ENCODE measurements around the gene IGDCC3. TPM values are rescaled to one million over a fixed set of nuclear protein-coding genes. Genes with fewer than 3 reads are reported as not detected.

The IGDCC3 gene
- total RNA-seq, 1 donor from 2014 or later, result not detected

- intact Hi-C loops (cut with DNase I), result no loop called here
- Histone ChIP-seq H3K36me3 (no peaks in the 10 kb centered on the region), H3K9me3 (no peaks in the 10 kb centered on the region), H3K27me3 (ENCODE audit: low read depth) (no peaks in the 10 kb centered on the region), H3K4me3 (no peak overlapping the region), H3K27ac (no peak overlapping the region), H3K4me1 (peaks cover 5% of the 10 kb centered on the region)
- no peak for ATAC-seq
- DNase-seq, result no peak
- TF ChIP-seq CTCF (IDR thresholded peaks at IDR 0.05), result no peak
Measured at GRCh38 chr15:65329288-65329983, 48.4 kb downstream of the IGDCC3 start.

GRCh38 chr15:65328506-65329287, 49.1 kb downstream of the IGDCC3 start:
- no peak overlapping the region for H3K4me3 ChIP-seq
- no peaks in the 10 kb centered on the region for H3K9me3 ChIP-seq
- no peaks in the 10 kb centered on the region for H3K36me3 ChIP-seq
- DNase-seq (peak; percentile 14), ATAC-seq (no peak)
- H3K27me3 ChIP-seq (ENCODE audit: low read depth), result no peaks in the 10 kb centered on the region
- TF ChIP-seq CTCF (IDR thresholded peaks at IDR 0.05), result no peak
- peaks cover 5% of the 10 kb centered on the region for H3K4me1 ChIP-seq
- no peak overlapping the region for H3K27ac ChIP-seq
- intact Hi-C loops (cut with DNase I), result no loop called here

GRCh38 chr15:65327651-65328393, 50.0 kb downstream of the IGDCC3 start:
- DNase-seq (peak; percentile 26), ATAC-seq (no peak)
- Histone ChIP-seq H3K27me3 (ENCODE audit: low read depth) (peaks cover 4% of the 10 kb centered on the region), H3K36me3 (no peaks in the 10 kb centered on the region), H3K9me3 (no peaks in the 10 kb centered on the region), H3K27ac (no peak overlapping the region), H3K4me1 (peaks cover 5% of the 10 kb centered on the region), H3K4me3 (no peak overlapping the region)
- no peak for TF ChIP-seq CTCF (IDR thresholded peaks at IDR 0.05)
- intact Hi-C loops (cut with DNase I), result no loop called here

- Histone ChIP-seq H3K27me3 (ENCODE audit: low read depth) (peaks cover 9% of the 10 kb centered on the region), H3K4me1 (peaks cover 5% of the 10 kb centered on the region), H3K4me3 (no peak overlapping the region), H3K27ac (no peak overlapping the region), H3K9me3 (no peaks in the 10 kb centered on the region), H3K36me3 (no peaks in the 10 kb centered on the region)
- intact Hi-C loops (cut with DNase I), result no loop called here
- ATAC-seq (no peak), DNase-seq (no peak)
- TF ChIP-seq CTCF (IDR thresholded peaks at IDR 0.05), result no peak
Measured at GRCh38 chr15:65326818-65327217, 51.0 kb downstream of the IGDCC3 start.

- Histone ChIP-seq H3K36me3 (no peaks in the 10 kb centered on the region), H3K27ac (no peak overlapping the region), H3K27me3 (ENCODE audit: low read depth) (peaks cover 9% of the 10 kb centered on the region), H3K4me1 (peaks cover 5% of the 10 kb centered on the region), H3K9me3 (no peaks in the 10 kb centered on the region), H3K4me3 (no peak overlapping the region)
- intact Hi-C loops (cut with DNase I), result no loop called here
- DNase-seq (no peak), ATAC-seq (peak in 1 of 2 donors; percentile 31)
- TF ChIP-seq CTCF (IDR thresholded peaks at IDR 0.05), result no peak
Measured at GRCh38 chr15:65326117-65326526, 51.7 kb downstream of the IGDCC3 start.

All from lower lobe of right lung (tissue), 2 donors.